Esophagus squamous epithelium (tissue), 5 donors: ENCODE measurements around the gene SLC6A7. TPM values are rescaled to one million over a fixed set of nuclear protein-coding genes. Genes with fewer than 3 reads are reported as not detected.

ENCODE experiments used
- DNase-seq: peaks from one replicate; lab custom pipeline; 2025; lab: John Stamatoyannopoulos, UW
- H3K27ac ChIP-seq, 4 donors: fragments of 200-600 bp; sonication (generic); one replicate each; pipeline ENCODE4 v1.5.1; 2016 to 2019; ENCODE audit warnings: mild to moderate bottlenecking in 1 of 4
- H3K27me3 ChIP-seq, 4 donors: fragments of 200-600 bp; sonication (generic); 1 replicate in 3 of 4; 2 replicates in 1 of 4; pipeline versions ENCODE4 v1.5.1 to v1.6.0; 2017 to 2021; ENCODE audit warnings: antibody characterized with exemption in 1 of 4
- H3K36me3 ChIP-seq, 3 donors: fragments of 200-600 bp; sonication (generic); one replicate each; pipeline ENCODE4 v1.5.1; 2016 to 2019
- H3K4me1 ChIP-seq, 3 donors: fragments of 200-600 bp; sonication (generic); one replicate each; pipeline ENCODE4 v1.5.1; 2017 to 2019
- H3K4me3 ChIP-seq, 4 donors: fragments of 200-600 bp; sonication (generic); 1 replicate in 3 of 4; 2 replicates in 1 of 4; pipeline ENCODE4 v1.5.1; 2016 to 2019; ENCODE audit warnings: mild to moderate bottlenecking in 2 of 4, moderate library complexity in 1 of 4
- H3K9me3 ChIP-seq, 3 donors: fragments of 200-600 bp; sonication (generic); one replicate each; pipeline ENCODE4 v1.5.1; 2016 to 2019
- CTCF ChIP-seq, 6 experiments: fragments of 450-650 bp in 4 of 6; fragments of 200-600 bp in 2 of 6; sonication (generic) in 2 of 6; IDR thresholded peaks; one replicate each; pipeline ENCODE4 v1.5.1; 2016 to 2019; ENCODE audit warnings: antibody characterized with exemption in 6 of 6, mild to moderate bottlenecking in 4 of 6, moderate library complexity in 4 of 6
- POLR2A ChIP-seq, 4 donors: fragments of 450-650 bp; IDR thresholded peaks; one replicate each; pipeline ENCODE4 v1.6.1; 2017; ENCODE audit warnings: antibody characterized with exemption in 4 of 4, mild to moderate bottlenecking in 4 of 4, moderate library complexity in 3 of 4
- WGBS, 2 donors: methylation state at CpG; one replicate each; pipeline ENCODE4 v1.1.5; 2018; 5-methylcytosine and 5-hydroxymethylcytosine counted together
- intact Hi-C: fragments of 100-400 bp; cut with DNase I; formaldehyde crosslinking; loops from one replicate; pipeline ENCODE4 v1.15.0; 2022
- total RNA-seq, 4 donors: library from RNA; depleted of rRNA; stranded (reverse); fragments of >200 nt; gene quantifications; one replicate each; pipeline ENCODE4 v1.1.0, GENCODE V29; 2016
- donor health status: DM: yes; HTN: yes; CAD: no.

The SLC6A7 gene
- total RNA-seq, 4 donors from 2014 or later = not detected

GRCh38 chr5:150241298-150242160, 51.7 kb downstream of the SLC6A7 start:
- DNase-seq = no peak
- Histone ChIP-seq H3K27me3 (peaks cover 0 to 7% (median 0%) of the 10 kb centered on the region in 4 donors), H3K36me3 (no peaks in the 10 kb centered on the region), H3K27ac (no peak overlapping the region), H3K4me3 (no peak overlapping the region), H3K4me1 (peaks cover 0 to 15% (median 4%) of the 10 kb centered on the region in 3 donors), H3K9me3 (no peaks in the 10 kb centered on the region)
- WGBS, 2 donors = 69 to 78% methylated on average over 12 to 14 of the region's 14 CpGs
- intact Hi-C loops = no loop called here
- TF ChIP-seq CTCF (IDR thresholded peaks at IDR 0.05) = no peak
- TF ChIP-seq POLR2A (IDR thresholded peaks at IDR 0.05) = no peak

DNA sequence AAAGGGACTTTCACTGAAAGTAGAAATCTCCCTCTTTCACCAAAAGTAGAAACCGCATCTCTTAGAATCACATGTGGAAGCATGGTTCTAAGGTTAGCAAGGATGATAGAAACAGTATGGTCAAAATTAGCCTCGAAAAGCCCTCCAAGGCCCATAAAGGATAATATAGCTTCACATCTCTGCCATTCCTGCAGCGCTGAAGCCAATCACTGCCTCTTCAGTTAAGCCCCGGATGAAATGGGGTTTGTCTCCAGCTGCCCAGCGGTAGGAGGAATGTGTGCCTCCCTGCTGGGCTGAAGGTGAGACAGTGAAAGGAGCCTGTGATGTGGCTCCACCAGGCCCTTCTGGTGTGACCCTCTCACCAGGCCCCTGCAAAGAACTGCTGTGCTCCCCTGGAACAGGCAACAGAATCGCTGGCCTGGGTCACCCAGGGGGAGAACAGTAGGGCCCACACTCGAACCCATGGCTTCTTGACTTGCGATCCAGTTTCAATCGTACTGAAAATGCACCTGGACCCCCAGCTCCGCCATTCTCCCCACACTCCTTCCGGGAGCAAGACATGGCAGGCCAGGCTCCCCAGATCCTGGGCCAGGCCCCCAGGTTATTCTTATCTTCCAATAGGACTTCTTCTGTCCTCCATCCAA, 52.5 kb downstream of the SLC6A7 start:
- Histone ChIP-seq H3K27ac (no peak overlapping the region), H3K9me3 (no peaks in the 10 kb centered on the region), H3K36me3 (no peaks in the 10 kb centered on the region), H3K4me1 (peaks cover 0 to 24% (median 4%) of the 10 kb centered on the region in 3 donors), H3K4me3 (no peak overlapping the region), H3K27me3 (peaks cover 0 to 7% (median 0%) of the 10 kb centered on the region in 4 donors)
- TF ChIP-seq CTCF (IDR thresholded peaks at IDR 0.05) (no peak), POLR2A (IDR thresholded peaks at IDR 0.05) (no peak)
- DNase-seq = no peak
- intact Hi-C loops = no loop called here
- 90 to 92% methylated on average over 6 to 11 of the region's 11 CpGs for WGBS, 2 donors

DNA sequence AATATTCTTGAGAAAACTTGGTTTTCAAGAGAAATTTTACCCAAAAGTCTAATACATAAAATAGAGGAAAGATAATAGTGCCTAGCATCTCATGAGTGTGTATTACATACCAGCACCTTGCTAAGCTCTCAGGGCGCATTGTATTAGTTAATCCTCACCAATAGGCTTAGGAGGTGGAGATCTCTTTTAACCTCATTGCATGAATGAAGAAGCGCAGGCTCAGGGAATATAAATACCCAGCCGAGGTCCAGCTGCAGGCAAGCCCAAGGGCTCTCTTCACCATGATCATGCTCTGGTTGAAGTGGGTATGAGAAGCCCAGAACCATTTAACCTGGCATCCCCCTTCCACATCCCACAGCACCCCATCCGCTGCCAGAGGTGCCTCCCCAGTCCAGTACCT, 53.7 kb downstream of the SLC6A7 start:
- Histone ChIP-seq H3K27me3 (peaks cover 0 to 7% (median 0%) of the 10 kb centered on the region in 4 donors), H3K4me3 (no peak overlapping the region), H3K27ac (no peak overlapping the region), H3K9me3 (no peaks in the 10 kb centered on the region), H3K36me3 (no peaks in the 10 kb centered on the region), H3K4me1 (peaks cover 0 to 25% (median 4%) of the 10 kb centered on the region in 3 donors)
- intact Hi-C loops = no loop called here
- no peak for DNase-seq
- TF ChIP-seq CTCF (IDR thresholded peaks at IDR 0.05) (no peak), POLR2A (IDR thresholded peaks at IDR 0.05) (no peak)
- 81 to 90% methylated on average over 4 of the region's 4 CpGs for whole genome bisulfite sequencing, 2 donors

GRCh38 chr5:150244209-150244608, 54.3 kb downstream of the SLC6A7 start:
- Histone ChIP-seq H3K27ac (no peak overlapping the region), H3K4me3 (no peak overlapping the region), H3K4me1 (peaks cover 0 to 25% (median 4%) of the 10 kb centered on the region in 3 donors), H3K36me3 (no peaks in the 10 kb centered on the region), H3K9me3 (no peaks in the 10 kb centered on the region), H3K27me3 (peaks cover 0 to 12% (median 0%) of the 10 kb centered on the region in 4 donors)
- intact Hi-C loops = no loop called here
- TF ChIP-seq POLR2A (IDR thresholded peaks at IDR 0.05) = no peak
- TF ChIP-seq CTCF (IDR thresholded peaks at IDR 0.05) = no peak
- DNase-seq = no peak
- 74 to 77% methylated on average over 6 to 7 of the region's 7 CpGs for WGBS, 2 donors
